A549 (cell line): ENCODE results near the gene RCE1.

Source experiments
- HDAC2 ChIP-seq: fragments of 200-600 bp; sonication (generic); IDR thresholded peaks from 2 replicates; pipeline ENCODE4 v1.6.1; 2016
- MAZ ChIP-seq: fragments of 150-350 bp; IDR thresholded peaks from 2 replicates; pipeline ENCODE4 v1.6.1; 2014; ENCODE audit warnings: antibody characterized with exemption, low read depth, low read length, borderline replicate concordance
- POLR2A ChIP-seq: IDR thresholded peaks from 2 replicates; pipeline ENCODE4 v1.6.1; 2012; ENCODE audit warnings: mild to moderate bottlenecking, low read length
- TF ChIP-seq, protein P1 (sequence below): fragments of >200 bp; sonication (Bioruptor Twin); formaldehyde crosslinking; IDR thresholded peaks from 3 replicates; pipeline ENCODE4 v1.5.1; 2016

DNA sequence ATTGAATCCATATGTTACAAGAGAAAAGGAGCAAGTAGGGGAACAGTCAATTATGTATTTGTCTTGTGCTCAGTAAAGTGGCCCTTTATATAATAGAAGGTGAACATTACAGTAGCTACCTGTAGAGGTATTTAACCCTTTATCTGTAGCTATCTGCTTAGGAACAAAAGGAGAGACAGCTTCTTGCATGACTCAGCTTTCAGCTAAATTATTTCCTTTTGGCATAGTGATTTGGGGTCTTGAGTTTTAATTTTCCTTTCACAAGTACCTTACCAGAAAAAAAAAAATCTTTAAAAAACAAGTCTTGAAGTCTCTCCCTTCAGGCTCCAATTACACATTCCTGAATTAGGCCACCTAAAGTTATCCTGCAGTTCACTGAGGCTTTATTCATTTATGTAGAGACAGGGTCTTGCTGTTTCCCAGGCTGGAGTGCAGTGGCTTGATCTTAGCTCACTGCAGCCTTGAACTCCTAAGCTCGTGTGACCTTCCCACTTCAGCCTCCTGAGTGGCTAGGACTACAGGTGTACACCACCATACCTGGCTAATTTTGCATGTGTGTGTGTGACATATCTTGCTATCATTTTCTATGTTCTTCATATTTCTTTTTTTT lies 32.6 kb upstream of the RCE1 start:
- TF ChIP-seq HDAC2 = no peak
- TF ChIP-seq, protein P1, sequence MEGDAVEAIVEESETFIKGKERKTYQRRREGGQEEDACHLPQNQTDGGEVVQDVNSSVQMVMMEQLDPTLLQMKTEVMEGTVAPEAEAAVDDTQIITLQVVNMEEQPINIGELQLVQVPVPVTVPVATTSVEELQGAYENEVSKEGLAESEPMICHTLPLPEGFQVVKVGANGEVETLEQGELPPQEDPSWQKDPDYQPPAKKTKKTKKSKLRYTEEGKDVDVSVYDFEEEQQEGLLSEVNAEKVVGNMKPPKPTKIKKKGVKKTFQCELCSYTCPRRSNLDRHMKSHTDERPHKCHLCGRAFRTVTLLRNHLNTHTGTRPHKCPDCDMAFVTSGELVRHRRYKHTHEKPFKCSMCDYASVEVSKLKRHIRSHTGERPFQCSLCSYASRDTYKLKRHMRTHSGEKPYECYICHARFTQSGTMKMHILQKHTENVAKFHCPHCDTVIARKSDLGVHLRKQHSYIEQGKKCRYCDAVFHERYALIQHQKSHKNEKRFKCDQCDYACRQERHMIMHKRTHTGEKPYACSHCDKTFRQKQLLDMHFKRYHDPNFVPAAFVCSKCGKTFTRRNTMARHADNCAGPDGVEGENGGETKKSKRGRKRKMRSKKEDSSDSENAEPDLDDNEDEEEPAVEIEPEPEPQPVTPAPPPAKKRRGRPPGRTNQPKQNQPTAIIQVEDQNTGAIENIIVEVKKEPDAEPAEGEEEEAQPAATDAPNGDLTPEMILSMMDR = no peak
- no peak for TF ChIP-seq POLR2A
- TF ChIP-seq MAZ = no peak
